GM19452 (cell line): ENCODE data around the gene TMEM151B.
"Not testable (repeated sequence)": the region's sequence is repeated elsewhere in the genome, so short reads cannot be mapped to it uniquely, and the experiment has no call there.

Experiments
- ATAC-seq: cut with Tn5 transposase; IDR thresholded peaks from one replicate; pipeline ENCODE4 v1.9.1; 2021; ENCODE audit not compliant: unreplicated experiment

The TMEM151B gene

GRCh38 chr6:44327760-44328159 lies 57.5 kb downstream of the TMEM151B start:
- ATAC-seq: no peak

- ATAC-seq: not testable (repeated sequence)
Observed at GRCh38 chr6:44328203-44328602, 58.0 kb downstream of the TMEM151B start.

GRCh38 chr6:44329858-44330257 lies 59.6 kb downstream of the TMEM151B start:
- ATAC-seq: no peak

DNA sequence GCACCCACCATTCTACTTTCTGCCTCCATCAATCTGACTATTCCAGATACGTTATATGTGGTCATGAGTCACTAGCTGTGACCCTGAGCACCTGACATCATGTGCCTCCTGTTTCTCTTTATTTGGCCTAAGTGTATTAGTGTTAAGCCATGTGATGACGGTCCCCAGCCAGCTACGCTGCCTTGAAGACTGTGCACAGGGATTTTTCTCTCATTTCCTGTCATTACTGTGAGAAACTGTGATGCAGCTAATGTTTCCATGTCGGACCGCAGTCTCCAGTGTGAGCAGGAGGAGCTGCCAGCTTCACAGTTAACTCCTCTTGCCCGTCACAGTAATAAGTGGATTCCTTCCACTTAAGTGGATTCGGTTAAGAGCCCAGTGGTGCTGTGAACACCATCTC lies 62.3 kb downstream of the TMEM151B start:
- ATAC-seq: no peak

- no peak for ATAC-seq
Observed at GRCh38 chr6:44333273-44333919, 63.1 kb downstream of the TMEM151B start.

DNA sequence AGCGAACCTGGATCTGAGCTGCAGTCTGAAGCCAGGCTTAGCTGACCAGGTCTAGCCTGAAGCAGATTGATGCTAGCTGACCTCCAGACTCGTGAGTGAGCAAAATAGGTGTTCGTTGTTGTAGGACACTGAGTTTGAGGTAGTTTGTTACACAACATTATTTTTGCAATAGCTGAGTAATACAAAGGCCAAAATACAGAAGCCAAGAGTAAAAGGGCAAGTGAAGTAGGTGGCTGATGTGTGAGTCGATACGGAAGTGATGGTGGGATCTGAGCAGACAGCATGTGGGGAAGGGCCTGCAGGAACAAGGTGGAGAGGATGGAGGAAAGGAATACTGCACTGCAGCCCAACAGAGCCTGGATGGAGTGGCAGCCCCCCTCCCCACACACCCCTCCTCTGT lies 63.7 kb downstream of the TMEM151B start:
- ATAC-seq: no peak

GRCh38 chr6:44335631-44336030 lies 65.4 kb downstream of the TMEM151B start:
- ATAC-seq: no peak

GRCh38 chr6:44338228-44339122 lies 68.2 kb downstream of the TMEM151B start:
- no peak for ATAC-seq

DNA sequence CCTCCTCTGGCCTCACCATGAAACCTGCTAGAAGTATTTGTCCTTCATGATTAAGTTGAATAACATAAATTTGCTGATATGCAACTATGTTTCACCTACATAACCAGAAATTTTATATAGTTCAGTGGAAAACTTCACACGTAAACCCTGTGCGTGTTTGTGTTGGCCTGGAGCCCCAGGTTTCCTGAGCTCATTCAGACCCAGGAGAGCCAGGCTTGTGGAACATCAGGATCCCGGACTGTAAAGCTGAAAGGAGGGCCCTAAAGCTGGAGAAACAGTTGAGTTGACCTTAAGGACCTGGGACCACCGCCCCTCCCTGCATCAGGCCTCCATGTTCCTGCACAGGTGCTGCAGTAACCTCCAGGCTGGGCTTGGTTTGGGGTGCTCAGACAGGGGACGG lies 69.1 kb downstream of the TMEM151B start:
- no peak for ATAC-seq

GRCh38 chr6:44339763-44340625 lies 69.7 kb downstream of the TMEM151B start:
- no peak for ATAC-seq

- ATAC-seq: no peak
Observed at GRCh38 chr6:44341095-44341890, 71.0 kb downstream of the TMEM151B start.

GRCh38 chr6:44342052-44342451 lies 71.8 kb downstream of the TMEM151B start:
- no peak for ATAC-seq

- no peak for ATAC-seq
Observed at GRCh38 chr6:44342489-44342888, 72.2 kb downstream of the TMEM151B start, which contains the start of gene SPATS1. Gene SPATS1, plus strand, starts transcription at chr6:44342650. Its CDS starts 446 bp downstream, at chr6:44343096.

GRCh38 chr6:44346818-44347217 lies 76.6 kb downstream of the TMEM151B start:
- not testable (repeated sequence) for ATAC-seq

GRCh38 chr6:44349904-44350649 lies 79.8 kb downstream of the TMEM151B start:
- no peak for ATAC-seq

GRCh38 chr6:44350650-44350994 lies 80.4 kb downstream of the TMEM151B start:
- ATAC-seq: not testable (repeated sequence)

DNA sequence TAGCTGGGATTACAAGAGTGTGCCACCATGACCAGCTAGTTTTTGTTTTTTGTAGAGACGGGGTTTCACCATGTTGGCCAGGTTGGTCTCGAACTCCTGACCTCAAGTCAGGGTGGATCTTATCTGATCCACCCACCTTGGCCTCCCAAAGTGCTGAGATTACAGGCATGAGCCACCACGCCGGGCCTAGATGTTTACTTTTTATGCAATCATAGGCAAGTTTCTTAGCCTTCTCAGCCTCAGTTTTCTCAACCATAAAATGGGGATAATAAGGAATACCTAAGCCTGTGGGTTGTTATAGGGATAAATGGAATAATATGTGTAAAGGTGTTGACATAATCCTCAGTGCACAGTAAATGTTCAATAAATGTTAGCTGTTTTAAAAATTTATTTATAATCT lies 82.0 kb downstream of the TMEM151B start:
- ATAC-seq: no peak

DNA sequence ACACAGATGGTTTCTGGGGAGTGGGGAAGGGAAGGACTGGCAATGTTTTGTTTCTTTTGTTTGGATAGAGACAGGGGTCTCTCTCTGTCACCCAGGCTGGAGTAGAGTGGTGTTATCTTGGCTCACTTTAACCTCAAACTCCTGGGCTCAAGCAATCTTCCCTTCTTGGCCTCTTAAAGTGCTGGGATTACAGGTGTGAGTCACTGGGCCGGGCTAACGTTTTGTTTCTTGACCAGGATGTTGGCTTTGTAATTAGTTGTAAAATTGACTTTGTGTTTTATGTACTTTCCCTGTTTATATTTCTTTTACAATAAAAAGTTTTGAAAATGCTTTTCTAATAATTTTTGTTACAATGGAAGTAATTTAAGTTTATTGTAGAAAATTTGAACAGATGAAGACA lies 83.1 kb downstream of the TMEM151B start:
- ATAC-seq: no peak

- no peak for ATAC-seq
Observed at GRCh38 chr6:44355640-44356039, 85.4 kb downstream of the TMEM151B start.

GRCh38 chr6:44356487-44356886 lies 86.2 kb downstream of the TMEM151B start:
- no peak for ATAC-seq
